H1 (cell line): ENCODE results near the gene MYH9.

ENCODE experiments used
- CBX8 ChIP-seq: fragments of 300-800, 300-1000 bp; sonication (generic); IDR thresholded peaks from 2 replicates; pipeline ENCODE4 v1.7.1; 2016; ENCODE audit warnings: low read depth, low read length, borderline replicate concordance
- CREB1 ChIP-seq: IDR thresholded peaks from 2 replicates; pipeline ENCODE4 v1.6.1; 2012; ENCODE audit warnings: inconsistent platforms
- CTCF ChIP-seq, 3 experiments: IDR thresholded peaks; 1 replicate in 2 of 3; 2 replicates in 1 of 3; pipeline versions ENCODE4 v1.5.1 to v1.6.1; 2011; ENCODE audit warnings: low read length in 3 of 3, mild to moderate bottlenecking in 3 of 3, inconsistent platforms in 2 of 3, low read depth in 1 of 3, moderate library complexity in 1 of 3; ENCODE audit not compliant: insufficient read depth in 1 of 3; ENCODE audit errors: control extremely low read depth in 1 of 3
- EP300 ChIP-seq, 2 experiments: IDR thresholded peaks; 1 replicate in 1 of 2; 2 replicates in 1 of 2; pipeline ENCODE4 v1.6.1; 2011 to 2012; ENCODE audit warnings: low read depth in 2 of 2, low read length in 2 of 2, mild to moderate bottlenecking in 2 of 2, borderline replicate concordance in 1 of 2, inconsistent platforms in 1 of 2, moderate library complexity in 1 of 2
- GABPA ChIP-seq: IDR thresholded peaks from 2 replicates; pipeline ENCODE4 v1.6.1; 2011; ENCODE audit warnings: mild to moderate bottlenecking, low read length, moderate library complexity, borderline replicate concordance; ENCODE audit not compliant: insufficient read depth
- GTF2F1 ChIP-seq: IDR thresholded peaks from 2 replicates; pipeline ENCODE4 v1.6.1; 2012; ENCODE audit warnings: low read depth, low read length, improper control_type of control experiment, borderline replicate concordance
- JUN ChIP-seq: IDR thresholded peaks from 2 replicates; pipeline ENCODE4 v1.6.1; 2011; ENCODE audit warnings: low read depth, mild to moderate bottlenecking, improper control_type of control experiment, low read length
- POLR2A ChIP-seq, 2 experiments: IDR thresholded peaks; 1 replicate in 1 of 2; 2 replicates in 1 of 2; pipeline ENCODE4 v1.6.1; 2011; ENCODE audit warnings: low read depth in 2 of 2, low read length in 2 of 2, mild to moderate bottlenecking in 2 of 2; ENCODE audit errors: control extremely low read depth in 1 of 2
- POLR2AphosphoS5 ChIP-seq: IDR thresholded peaks from 2 replicates; pipeline ENCODE4 v1.6.1; 2011; ENCODE audit warnings: low read depth, low read length
- SRF ChIP-seq: IDR thresholded peaks from 2 replicates; pipeline ENCODE4 v1.6.1; 2011; ENCODE audit warnings: mild to moderate bottlenecking, low read depth, low read length, moderate library complexity
- SUZ12 ChIP-seq: fragments of 200-600 bp; sonication (generic); IDR thresholded peaks from 2 replicates; pipeline ENCODE4 v1.6.1; 2012; ENCODE audit warnings: mild to moderate bottlenecking, inconsistent platforms, low read length, moderate library complexity, mixed read lengths
- TAF1 ChIP-seq: IDR thresholded peaks from 2 replicates; pipeline ENCODE4 v1.6.1; 2011; ENCODE audit warnings: mild to moderate bottlenecking, low read depth, low read length
- TF ChIP-seq, protein P1 (sequence below): IDR thresholded peaks from 2 replicates; pipeline ENCODE4 v1.6.1; 2011; ENCODE audit warnings: low read length, improper control_type of control experiment

DNA sequence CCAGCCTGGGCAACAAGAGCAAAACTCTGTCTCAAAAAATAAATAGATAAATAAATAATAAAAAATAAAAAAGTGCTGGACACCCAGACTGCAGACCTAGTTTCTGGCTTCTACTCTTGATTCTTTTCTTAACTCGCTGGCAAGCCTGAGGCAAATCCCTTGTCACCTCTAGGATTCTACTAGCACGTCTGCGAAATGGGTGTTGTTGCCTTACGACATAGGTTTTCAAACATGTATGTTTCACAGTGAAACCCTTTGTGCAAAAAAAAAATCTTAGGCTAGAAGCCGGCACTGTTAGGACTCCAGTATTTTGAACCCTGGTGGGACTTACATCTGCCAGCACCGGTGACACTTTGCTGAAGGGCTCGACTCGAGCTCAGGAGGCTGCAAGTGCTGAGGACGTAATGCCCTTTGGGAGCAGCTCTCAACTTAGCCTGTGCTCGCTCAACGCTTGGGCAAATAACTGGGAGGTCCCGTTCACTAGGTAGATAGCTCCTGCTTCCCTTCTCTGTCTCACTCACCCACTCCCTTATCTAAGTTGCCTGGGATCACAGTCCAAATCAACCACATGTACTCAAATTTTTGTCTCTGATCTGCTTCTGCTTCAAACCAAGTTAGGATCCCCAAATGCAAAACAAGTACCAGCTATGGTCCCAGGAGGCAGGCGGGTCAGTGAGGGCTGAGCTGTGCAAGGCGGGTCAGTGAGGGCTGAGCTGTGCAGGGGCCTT, 34.7 kb upstream of the MYH9 start:
- TF ChIP-seq CREB1 (no peak), EP300 (IDR thresholded peaks at IDR 0.05; ENCODE audit: borderline replicate concordance in 1 of 2, low read depth in 2 of 2, low read length in 2 of 2) (no peak), SRF (no peak), JUN (no peak), CBX8 (no peak), POLR2A (IDR thresholded peaks at IDR 0.05; ENCODE audit: control extremely low read depth in 1 of 2, low read depth in 2 of 2, low read length in 2 of 2) (no peak), CTCF (IDR thresholded peaks at IDR 0.05; ENCODE audit: control extremely low read depth in 1 of 3, insufficient read depth in 1 of 3, low read depth in 1 of 3, low read length in 3 of 3) (no peak), GABPA (no peak), POLR2AphosphoS5 (no peak), GTF2F1 (no peak), SUZ12 (no peak), TAF1 (no peak)
- TF ChIP-seq, protein P1, sequence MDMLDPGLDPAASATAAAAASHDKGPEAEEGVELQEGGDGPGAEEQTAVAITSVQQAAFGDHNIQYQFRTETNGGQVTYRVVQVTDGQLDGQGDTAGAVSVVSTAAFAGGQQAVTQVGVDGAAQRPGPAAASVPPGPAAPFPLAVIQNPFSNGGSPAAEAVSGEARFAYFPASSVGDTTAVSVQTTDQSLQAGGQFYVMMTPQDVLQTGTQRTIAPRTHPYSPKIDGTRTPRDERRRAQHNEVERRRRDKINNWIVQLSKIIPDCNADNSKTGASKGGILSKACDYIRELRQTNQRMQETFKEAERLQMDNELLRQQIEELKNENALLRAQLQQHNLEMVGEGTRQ, result no peak
